OCI-LY7 (cell line): ENCODE data around the gene CKLF.

Experiments
- EZH2phosphoT487 ChIP-seq: fragments of 200-600 bp; sonication (generic); IDR thresholded peaks from 2 replicates; pipeline ENCODE4 v1.6.1; 2018; ENCODE audit warnings: low read depth, borderline replicate concordance, mild to moderate bottlenecking, mixed run types, antibody characterized with exemption, low read length, moderate library complexity, mixed read lengths
- TF ChIP-seq, protein P1 (sequence below): fragments of 200-600 bp; sonication (generic); conservative IDR thresholded peaks from 2 replicates; pipeline ENCODE4 v1.5.1; 2014; ENCODE audit warnings: mild to moderate bottlenecking, antibody characterized with exemption, low read length, moderate library complexity, mixed read lengths

DNA sequence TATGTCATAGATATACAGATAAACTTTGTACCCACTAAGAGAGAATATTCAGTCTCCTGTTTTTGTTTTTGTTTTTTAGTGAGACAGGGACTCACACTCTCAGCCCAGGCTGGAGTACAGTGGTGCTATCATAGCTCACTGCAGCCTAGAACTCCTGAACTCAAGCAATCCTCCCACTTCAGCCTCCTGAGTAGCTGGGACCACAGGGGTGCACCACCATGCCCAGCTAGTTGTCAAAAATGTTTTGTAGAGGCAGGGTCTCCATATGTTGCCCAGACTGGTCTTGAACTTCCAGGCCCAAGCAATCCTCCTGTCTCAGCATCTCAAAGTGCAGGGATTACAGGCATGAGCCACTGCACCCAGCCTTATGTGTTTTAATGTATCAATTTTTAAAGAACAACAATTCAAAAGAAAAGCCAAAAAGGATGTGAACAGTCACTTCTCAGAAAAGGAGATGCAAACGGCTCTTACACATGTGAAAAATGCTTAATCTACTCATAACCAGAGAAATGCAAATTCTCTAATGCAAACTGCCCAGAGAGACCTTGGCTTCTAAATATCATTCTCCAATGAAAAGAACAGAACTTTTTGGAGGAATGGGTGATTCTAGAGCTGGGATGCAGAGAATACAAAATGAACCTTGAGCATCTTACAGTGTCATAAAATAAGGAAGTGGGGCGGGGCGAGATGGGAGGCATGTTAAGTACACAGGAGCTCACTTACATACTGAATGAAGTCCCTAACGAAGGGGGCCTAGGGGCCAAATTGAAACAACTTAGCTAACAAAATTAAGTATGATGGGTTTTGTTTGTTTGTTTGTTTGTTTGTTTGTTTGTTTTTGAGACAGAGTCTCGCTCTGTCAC, 44.8 kb downstream of the CKLF start:
- TF ChIP-seq, protein P1, sequence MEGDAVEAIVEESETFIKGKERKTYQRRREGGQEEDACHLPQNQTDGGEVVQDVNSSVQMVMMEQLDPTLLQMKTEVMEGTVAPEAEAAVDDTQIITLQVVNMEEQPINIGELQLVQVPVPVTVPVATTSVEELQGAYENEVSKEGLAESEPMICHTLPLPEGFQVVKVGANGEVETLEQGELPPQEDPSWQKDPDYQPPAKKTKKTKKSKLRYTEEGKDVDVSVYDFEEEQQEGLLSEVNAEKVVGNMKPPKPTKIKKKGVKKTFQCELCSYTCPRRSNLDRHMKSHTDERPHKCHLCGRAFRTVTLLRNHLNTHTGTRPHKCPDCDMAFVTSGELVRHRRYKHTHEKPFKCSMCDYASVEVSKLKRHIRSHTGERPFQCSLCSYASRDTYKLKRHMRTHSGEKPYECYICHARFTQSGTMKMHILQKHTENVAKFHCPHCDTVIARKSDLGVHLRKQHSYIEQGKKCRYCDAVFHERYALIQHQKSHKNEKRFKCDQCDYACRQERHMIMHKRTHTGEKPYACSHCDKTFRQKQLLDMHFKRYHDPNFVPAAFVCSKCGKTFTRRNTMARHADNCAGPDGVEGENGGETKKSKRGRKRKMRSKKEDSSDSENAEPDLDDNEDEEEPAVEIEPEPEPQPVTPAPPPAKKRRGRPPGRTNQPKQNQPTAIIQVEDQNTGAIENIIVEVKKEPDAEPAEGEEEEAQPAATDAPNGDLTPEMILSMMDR: no peak
- no peak for TF ChIP-seq EZH2phosphoT487
